ENCODE measurements around the gene CTNND2. TPM values are rescaled to one million over a fixed set of nuclear protein-coding genes. Genes with fewer than 3 reads are reported as not detected.

The CTNND2 gene
- total RNA-seq, 1 donor from 2014 or later = 13.9 TPM

DNA sequence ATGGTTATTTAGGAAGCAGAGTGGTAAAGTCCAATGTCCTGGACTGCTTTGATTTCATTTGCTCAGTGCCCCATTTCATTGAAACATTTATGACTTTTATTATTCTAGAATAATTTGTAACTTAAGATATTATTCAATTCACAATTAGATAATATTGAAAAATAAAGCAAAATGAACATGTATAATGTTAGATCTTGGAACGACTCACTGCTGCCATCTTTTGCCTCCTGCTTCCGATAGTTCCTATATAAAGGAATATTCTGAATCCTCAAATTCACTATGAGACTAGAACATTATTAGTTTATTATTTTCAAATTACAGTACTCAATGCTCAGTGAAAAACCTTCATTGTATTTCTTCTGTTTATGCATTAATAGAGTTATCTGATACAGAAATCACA lies 2.3 kb upstream of the CTNND2 start:
- no peak overlapping the region for H3K4me3 Mint-ChIP-seq
- Histone ChIP-seq H3F3A (ENCODE audit: low read depth) (peaks cover 20% of the 10 kb centered on the region), H3K9ac (no peak overlapping the region), H3K9me3 (ENCODE audit: low read depth) (no peaks in the 10 kb centered on the region), H4K20me1 (ENCODE audit: low read depth) (peaks cover 24% of the 10 kb centered on the region), H3K79me2 (ENCODE audit: low read depth) (peaks cover 13% of the 10 kb centered on the region), H2AFZ (replicated peaks) (no peak overlapping the region), H3K4me2 (no peak overlapping the region), H3K36me3 (no peaks in the 10 kb centered on the region), H3K27ac (no peak overlapping the region), H3K4me1 (peaks cover 19% of the 10 kb centered on the region), H3K4me3 (no peak overlapping the region), H3K27me3 (peaks cover 48% of the 10 kb centered on the region)
- peaks cover 30% of the 10 kb centered on the region for H3K4me1 Mint-ChIP-seq
- no peak overlapping the region for H3K27ac Mint-ChIP-seq
- no peaks in the 10 kb centered on the region for H3K9me3 Mint-ChIP-seq
- no peak for DNase-seq (ENCODE audit: low spot score)
- H3K27me3 Mint-ChIP-seq (ENCODE audit: insufficient read depth, low read depth) = peaks cover 4% of the 10 kb centered on the region
- TF ChIP-seq EZH2 (IDR thresholded peaks at IDR 0.05) = no peak
- no peak for TF ChIP-seq EZH2phosphoT487 (IDR thresholded peaks at IDR 0.05)
- TF ChIP-seq CTCF (IDR thresholded peaks at IDR 0.05) = no peak
- no peaks in the 10 kb centered on the region for H3K36me3 Mint-ChIP-seq

DNA sequence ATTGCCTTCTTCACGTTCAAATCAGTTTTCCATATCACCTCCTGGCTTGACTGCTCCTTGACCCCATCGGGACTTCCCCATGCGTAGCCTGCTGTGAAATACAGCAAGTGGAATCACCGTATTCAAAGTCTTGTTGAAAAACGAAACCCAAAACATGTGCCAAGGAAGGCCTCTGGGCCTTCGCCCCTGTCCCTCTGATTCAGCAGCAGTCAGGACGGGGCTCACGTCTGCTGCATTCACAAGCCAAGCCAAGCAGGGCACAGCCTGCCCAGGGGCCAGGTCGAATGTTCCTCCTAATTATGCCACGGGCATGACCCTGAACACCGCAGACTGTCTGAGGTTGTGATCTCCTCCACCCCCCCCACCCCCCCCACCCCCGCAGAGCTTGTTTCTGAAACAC lies 960 bp upstream of the CTNND2 start:
- H2AFZ ChIP-seq (replicated peaks) = no peak overlapping the region
- H3K9me3 ChIP-seq (ENCODE audit: low read depth) = no peaks in the 10 kb centered on the region
- H4K20me1 ChIP-seq (ENCODE audit: low read depth) = peaks cover 24% of the 10 kb centered on the region
- H3K36me3 ChIP-seq = no peaks in the 10 kb centered on the region
- Mint-ChIP-seq H3K36me3 (no peaks in the 10 kb centered on the region), H3K9me3 (no peaks in the 10 kb centered on the region), H3K4me3 (peak overlapping the region; percentile 83), H3K4me1 (peaks cover 30% of the 10 kb centered on the region), H3K27me3 (ENCODE audit: insufficient read depth, low read depth) (peaks cover 4% of the 10 kb centered on the region), H3K27ac (no peak overlapping the region)
- no peak for TF ChIP-seq EZH2 (IDR thresholded peaks at IDR 0.05)
- TF ChIP-seq CTCF (IDR thresholded peaks at IDR 0.05) = no peak
- TF ChIP-seq EZH2phosphoT487 (IDR thresholded peaks at IDR 0.05) = no peak
- peaks cover 20% of the 10 kb centered on the region for H3F3A ChIP-seq (ENCODE audit: low read depth)
- peak overlapping the region; percentile 83 for H3K4me2 ChIP-seq
- H3K79me2 ChIP-seq (ENCODE audit: low read depth) = peaks cover 22% of the 10 kb centered on the region
- peaks cover 19% of the 10 kb centered on the region for H3K4me1 ChIP-seq
- no peak overlapping the region for H3K9ac ChIP-seq
- H3K27me3 ChIP-seq = peaks cover 61% of the 10 kb centered on the region
- H3K4me3 ChIP-seq = no peak overlapping the region
- DNase-seq (ENCODE audit: low spot score) = peak; percentile 13
- no peak overlapping the region for H3K27ac ChIP-seq

GRCh38 chr5:11903614-11904264 lies 507 bp downstream of the CTNND2 start:
- Histone ChIP-seq H3K9me3 (ENCODE audit: low read depth) (no peaks in the 10 kb centered on the region), H3K36me3 (no peaks in the 10 kb centered on the region), H3K4me3 (peak overlapping the region; percentile 84), H3F3A (ENCODE audit: low read depth) (peaks cover 20% of the 10 kb centered on the region), H3K79me2 (ENCODE audit: low read depth) (peaks cover 29% of the 10 kb centered on the region), H3K4me2 (peak overlapping the region; percentile 93), H3K27ac (no peak overlapping the region), H3K27me3 (peaks cover 62% of the 10 kb centered on the region), H2AFZ (replicated peaks) (peak overlapping the region; percentile 95), H3K9ac (no peak overlapping the region), H4K20me1 (ENCODE audit: low read depth) (peaks cover 24% of the 10 kb centered on the region), H3K4me1 (peaks cover 19% of the 10 kb centered on the region)
- H3K27me3 Mint-ChIP-seq (ENCODE audit: insufficient read depth, low read depth) = peaks cover 4% of the 10 kb centered on the region
- peak overlapping the region; percentile 85 for H3K4me3 Mint-ChIP-seq
- peak; percentile 90 for DNase-seq (ENCODE audit: low spot score)
- H3K9me3 Mint-ChIP-seq = no peaks in the 10 kb centered on the region
- H3K27ac Mint-ChIP-seq = no peak overlapping the region
- TF ChIP-seq EZH2phosphoT487 (IDR thresholded peaks at IDR 0.05) (peak; percentile 20), CTCF (IDR thresholded peaks at IDR 0.05) (peak; percentile 34), EZH2 (IDR thresholded peaks at IDR 0.05) (no peak)
- H3K36me3 Mint-ChIP-seq = no peaks in the 10 kb centered on the region
- peaks cover 30% of the 10 kb centered on the region for H3K4me1 Mint-ChIP-seq
